Fibroblast of lung (primary cell): ENCODE data around the gene GLIPR2. TPM values are rescaled to one million over a fixed set of nuclear protein-coding genes. Genes with fewer than 3 reads are reported as not detected.

Experiments used
- DNase-seq, 2 donors: peaks; one replicate each; pipeline versions ENCODE4 v3.0.0 to v3.0.0-alpha.2; 2010; ENCODE audit warnings: low read depth in 2 of 2
- H2AFZ ChIP-seq: 2 replicates; pipeline ENCODE4 v1.5.1; 2012; ENCODE audit warnings: low read length, control low read depth, inconsistent platforms
- H3K27ac ChIP-seq: 2 replicates; pipeline ENCODE4 v1.5.1; 2011; ENCODE audit warnings: low read length, control low read depth; ENCODE audit not compliant: insufficient read depth
- H3K27me3 ChIP-seq: 2 replicates; pipeline ENCODE4 v1.5.1; 2011; ENCODE audit warnings: mild to moderate bottlenecking, low read length; ENCODE audit not compliant: control insufficient read depth, insufficient read depth
- H3K36me3 ChIP-seq: 2 replicates; pipeline ENCODE4 v1.5.1; 2011; ENCODE audit warnings: low read length; ENCODE audit not compliant: control insufficient read depth, insufficient read depth
- H3K4me1 ChIP-seq: 2 replicates; pipeline ENCODE4 v1.5.1; 2011; ENCODE audit warnings: low read length; ENCODE audit not compliant: control insufficient read depth, insufficient read depth; ENCODE audit errors: extremely low read depth
- H3K4me2 ChIP-seq: 2 replicates; pipeline ENCODE4 v1.5.1; 2011; ENCODE audit warnings: low read length, control low read depth; ENCODE audit not compliant: insufficient read depth; ENCODE audit errors: extremely low read depth
- H3K4me3 ChIP-seq, 4 experiments: fragments of 200-600 bp in 1 of 4; sonication (generic) in 1 of 4; replicated peaks in 1 of 4; 2 replicates each; pipeline ENCODE4 v1.5.1; 2011 to 2016; ENCODE audit warnings: low read length in 4 of 4, low read depth in 3 of 4, mild to moderate bottlenecking in 3 of 4, control low read depth in 2 of 4, inconsistent platforms in 1 of 4, mixed read lengths in 1 of 4; ENCODE audit not compliant: insufficient read depth in 1 of 4; ENCODE audit errors: control extremely low read depth in 1 of 4
- H3K79me2 ChIP-seq: 2 replicates; pipeline ENCODE4 v1.5.1; 2012; ENCODE audit warnings: mild to moderate bottlenecking, low read length, inconsistent platforms; ENCODE audit not compliant: control insufficient read depth, insufficient read depth
- H3K9ac ChIP-seq: 2 replicates; pipeline ENCODE4 v1.5.1; 2011; ENCODE audit warnings: mild to moderate bottlenecking, low read length, control low read depth; ENCODE audit not compliant: insufficient read depth
- H3K9me3 ChIP-seq: 2 replicates; pipeline ENCODE4 v1.5.1; 2012; ENCODE audit warnings: low read depth, low read length; ENCODE audit not compliant: control insufficient read depth, insufficient read depth
- H4K20me1 ChIP-seq: 2 replicates; pipeline ENCODE4 v1.5.1; 2011; ENCODE audit warnings: low read length; ENCODE audit not compliant: control insufficient read depth, insufficient read depth; ENCODE audit errors: extremely low read depth
- EZH2 ChIP-seq: IDR thresholded peaks from 2 replicates; pipeline ENCODE4 v1.5.1; 2012; ENCODE audit warnings: low read length, control low read depth, mild to moderate bottlenecking; ENCODE audit errors: missing control alignments
- polyA plus RNA-seq, 2 donors: library from polyadenylated mRNA; depleted of rRNA in 1 of 2; stranded (reverse) in 1 of 2; unstranded in 1 of 2; fragments of >200 nt; gene quantifications; 2 replicates each; pipeline ENCODE4 v1.2.1, GENCODE V29; 2011 to 2012; ENCODE audit warnings: missing spikeins in 1 of 2
- total RNA-seq: library from RNA; depleted of rRNA; stranded (reverse); fragments of >200 nt; gene quantifications from 2 replicates; pipeline ENCODE4 v1.2.1, GENCODE V29; 2014
- TF ChIP-seq, protein P1 (sequence below), 2 donors: IDR thresholded peaks in 1 of 2; conservative IDR thresholded peaks in 1 of 2; 1 replicate in 1 of 2; 2 replicates in 1 of 2; pipeline ENCODE4 v1.5.1; 2011 to 2012; ENCODE audit warnings: low read length in 2 of 2, control low read depth in 1 of 2, inconsistent platforms in 1 of 2, low read depth in 1 of 2, mild to moderate bottlenecking in 1 of 2

The GLIPR2 gene
- total and polyA plus RNA-seq, 2 donors (not counting 1 experiment from before 2014, with no cell fraction given), result 40.0 to 108 TPM

DNA sequence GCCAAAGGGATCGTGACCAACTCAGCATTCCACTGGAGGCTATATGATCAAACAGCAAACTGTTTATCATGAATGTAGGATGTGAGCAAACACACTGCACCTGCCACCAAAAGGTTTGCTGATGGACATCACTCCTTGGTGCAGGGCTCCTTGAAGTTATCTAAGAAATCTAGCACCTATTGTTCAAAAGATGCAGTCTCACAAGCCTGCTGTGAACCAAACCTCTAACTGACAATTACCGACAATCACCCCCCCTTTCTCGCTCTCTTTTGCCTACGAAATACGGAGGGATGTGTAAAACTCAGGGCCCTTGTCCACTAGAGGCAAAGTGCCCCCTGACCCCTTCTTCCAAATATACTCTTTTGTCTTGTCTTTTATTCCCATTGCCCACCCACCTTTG, 51.7 kb downstream of the GLIPR2 start:
- no peak for DNase-seq
- peaks cover 24% of the 10 kb centered on the region for H3K79me2 ChIP-seq
- no peaks in the 10 kb centered on the region for H3K9me3 ChIP-seq
- no peak overlapping the region for H3K4me3 ChIP-seq
- no peaks in the 10 kb centered on the region for H3K36me3 ChIP-seq
- H3K4me2 ChIP-seq, result no peak overlapping the region
- H3K27me3 ChIP-seq, result no peaks in the 10 kb centered on the region
- H3K9ac ChIP-seq, result no peak overlapping the region
- H3K27ac ChIP-seq, result no peak overlapping the region
- H3K4me1 ChIP-seq, result peaks cover 9% of the 10 kb centered on the region
- TF ChIP-seq, protein P1, sequence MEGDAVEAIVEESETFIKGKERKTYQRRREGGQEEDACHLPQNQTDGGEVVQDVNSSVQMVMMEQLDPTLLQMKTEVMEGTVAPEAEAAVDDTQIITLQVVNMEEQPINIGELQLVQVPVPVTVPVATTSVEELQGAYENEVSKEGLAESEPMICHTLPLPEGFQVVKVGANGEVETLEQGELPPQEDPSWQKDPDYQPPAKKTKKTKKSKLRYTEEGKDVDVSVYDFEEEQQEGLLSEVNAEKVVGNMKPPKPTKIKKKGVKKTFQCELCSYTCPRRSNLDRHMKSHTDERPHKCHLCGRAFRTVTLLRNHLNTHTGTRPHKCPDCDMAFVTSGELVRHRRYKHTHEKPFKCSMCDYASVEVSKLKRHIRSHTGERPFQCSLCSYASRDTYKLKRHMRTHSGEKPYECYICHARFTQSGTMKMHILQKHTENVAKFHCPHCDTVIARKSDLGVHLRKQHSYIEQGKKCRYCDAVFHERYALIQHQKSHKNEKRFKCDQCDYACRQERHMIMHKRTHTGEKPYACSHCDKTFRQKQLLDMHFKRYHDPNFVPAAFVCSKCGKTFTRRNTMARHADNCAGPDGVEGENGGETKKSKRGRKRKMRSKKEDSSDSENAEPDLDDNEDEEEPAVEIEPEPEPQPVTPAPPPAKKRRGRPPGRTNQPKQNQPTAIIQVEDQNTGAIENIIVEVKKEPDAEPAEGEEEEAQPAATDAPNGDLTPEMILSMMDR (conservative IDR thresholded peaks at IDR 0.05 in 1 of 2, IDR thresholded peaks at IDR 0.05 in 1 of 2; ENCODE audit: low read depth in 1 of 2, low read length in 2 of 2), result no peak
- TF ChIP-seq EZH2, result no peak
- no peak overlapping the region for H2AFZ ChIP-seq
- H4K20me1 ChIP-seq, result peaks cover 2% of the 10 kb centered on the region

DNA sequence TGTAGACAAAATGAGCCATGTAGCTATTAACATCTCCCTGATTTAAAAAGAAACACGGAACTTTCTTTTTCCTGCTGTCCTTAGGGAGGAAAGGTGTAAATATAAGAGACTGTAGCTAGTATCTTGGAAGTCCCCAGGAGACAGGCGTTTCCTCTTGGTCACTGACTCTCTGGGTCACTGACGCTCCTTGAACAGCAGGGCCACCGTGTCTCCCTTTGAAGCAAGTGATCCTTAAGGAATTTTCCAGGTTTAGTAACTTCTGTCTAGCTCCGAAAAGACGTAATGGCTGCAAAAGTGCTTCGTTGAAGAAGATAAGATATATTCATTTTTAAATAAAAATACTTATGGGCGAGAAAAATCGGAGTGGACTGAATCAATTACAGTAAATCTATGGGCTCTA, 53.4 kb downstream of the GLIPR2 start:
- Histone ChIP-seq H4K20me1 (peaks cover 2% of the 10 kb centered on the region), H2AFZ (no peak overlapping the region), H3K36me3 (no peaks in the 10 kb centered on the region), H3K79me2 (peaks cover 42% of the 10 kb centered on the region), H3K27ac (peak overlapping the region; percentile 86), H3K9me3 (no peaks in the 10 kb centered on the region), H3K4me3 (peak overlapping the region; percentile 62 to 99 (median 82)), H3K9ac (no peak overlapping the region), H3K4me1 (peaks cover 12% of the 10 kb centered on the region), H3K27me3 (no peaks in the 10 kb centered on the region), H3K4me2 (peak overlapping the region; percentile 85)
- no peak for DNase-seq
- TF ChIP-seq, protein P1 (conservative IDR thresholded peaks at IDR 0.05 in 1 of 2, IDR thresholded peaks at IDR 0.05 in 1 of 2; ENCODE audit: low read depth in 1 of 2, low read length in 2 of 2), result no peak
- no peak for TF ChIP-seq EZH2

DNA sequence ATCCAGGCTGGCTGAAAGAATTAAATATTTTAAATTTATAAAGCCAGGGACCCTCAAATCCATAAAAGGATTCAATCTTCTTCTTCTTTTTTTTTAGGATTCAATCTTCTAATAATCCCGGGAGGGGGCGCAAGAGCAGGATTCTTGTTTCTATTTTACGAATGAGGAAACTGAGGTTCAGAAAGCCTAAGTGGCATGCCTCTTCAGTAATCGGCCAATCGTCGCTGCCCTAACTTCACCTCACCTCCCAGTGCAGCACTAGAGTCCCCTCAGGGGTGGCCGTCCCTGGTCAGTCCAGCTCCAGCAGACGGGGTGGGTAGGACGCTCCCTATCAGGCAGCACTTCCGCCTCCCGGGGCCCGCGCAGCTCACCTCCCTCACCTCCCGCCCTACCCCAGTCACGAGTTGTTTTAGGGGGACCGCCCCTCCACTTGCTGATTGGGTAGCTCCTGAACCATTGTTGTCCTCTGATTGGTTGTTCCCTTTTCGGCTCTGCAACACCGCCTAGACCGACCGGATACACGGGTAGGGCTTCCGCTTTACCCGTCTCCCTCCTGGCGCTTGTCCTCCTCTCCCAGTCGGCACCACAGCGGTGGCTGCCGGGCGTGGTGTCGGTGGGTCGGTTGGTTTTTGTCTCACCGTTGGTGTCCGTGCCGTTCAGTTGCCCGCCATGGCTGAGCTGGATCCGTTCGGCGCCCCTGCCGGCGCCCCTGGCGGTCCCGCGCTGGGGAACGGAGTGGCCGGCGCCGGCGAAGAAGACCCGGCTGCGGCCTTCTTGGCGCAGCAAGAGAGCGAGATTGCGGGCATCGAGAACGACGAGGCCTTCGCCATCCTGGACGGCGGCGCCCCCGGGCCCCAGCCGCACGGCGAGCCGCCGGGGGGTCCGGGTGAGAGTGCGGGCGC, 54.1 kb downstream of the GLIPR2 start, which contains the start of gene CLTA:
Gene CLTA (plus strand): TSS at position 534 of the 902 bp plus-strand sequence. CDS start 136 bp downstream, at position 670.
- Histone ChIP-seq H3K27me3 (no peaks in the 10 kb centered on the region), H3K4me2 (peak within 1 kb of the TSS; percentile 99), H3K9me3 (no peaks in the 10 kb centered on the region), H3K79me2 (peaks cover 48% of the 10 kb centered on the region), H3K9ac (peak within 1 kb of the TSS; percentile 72), H3K36me3 (no peaks in the 10 kb centered on the region), H4K20me1 (peaks cover 2% of the 10 kb centered on the region), H3K4me1 (peaks cover 12% of the 10 kb centered on the region), H3K4me3 (peak within 1 kb of the TSS; percentile 62 to 99 (median 82)), H3K27ac (peak within 1 kb of the TSS; percentile 86), H2AFZ (peak within 1 kb of the TSS; percentile 98)
- peak; percentile 99 for DNase-seq
- TF ChIP-seq EZH2, result no peak
- TF ChIP-seq, protein P1 (conservative IDR thresholded peaks at IDR 0.05 in 1 of 2, IDR thresholded peaks at IDR 0.05 in 1 of 2; ENCODE audit: low read depth in 1 of 2, low read length in 2 of 2), result peak; percentile 45 to 59
